Measurements from ENCODE around the gene NUDT14.

Gene NUDT14

GRCh38 chr14:105192866-105193731 is 12.0 kb upstream of the NUDT14 start:
- Histone ChIP-seq H2AFZ (ENCODE audit: low read depth, low read length) (no peak overlapping the region), H2BK5ac (ENCODE audit: low read depth, low read length, poor library complexity, severe bottlenecking) (no peak overlapping the region), H3K23ac (ENCODE audit: low read length in 2 of 2) (no peak overlapping the region), H3K27ac (ENCODE audit: low read length, poor library complexity, severe bottlenecking) (no peak overlapping the region), H3K9me3 (ENCODE audit: control insufficient read depth, low read length) (peaks cover 5% of the 10 kb centered on the region), H2AK5ac (ENCODE audit: low read length, severe bottlenecking) (no peak overlapping the region), H4K91ac (ENCODE audit: low read length) (no peak overlapping the region), H3K9ac (ENCODE audit: low read length) (no peak overlapping the region), H3K79me1 (replicated peaks; ENCODE audit: low read length, poor library complexity, severe bottlenecking) (no peaks in the 10 kb centered on the region), H3K18ac (ENCODE audit: low read depth in 1 of 2, low read length in 2 of 2) (no peak overlapping the region), H3K4me2 (ENCODE audit: low read length, poor library complexity, severe bottlenecking) (no peak overlapping the region), H2BK120ac (ENCODE audit: low read depth, low read length) (no peak overlapping the region), H2BK12ac (ENCODE audit: low read length in 2 of 2) (no peak overlapping the region), H2BK15ac (ENCODE audit: low read depth, poor library complexity, severe bottlenecking) (no peak overlapping the region), H3K4ac (ENCODE audit: low read depth in 1 of 2, low read length in 2 of 2) (no peak overlapping the region), H4K8ac (ENCODE audit: low read length) (no peak overlapping the region), H3K4me3 (ENCODE audit: insufficient read depth in 1 of 2, low read depth in 1 of 2, low read length in 2 of 2) (peak overlapping the region in 1 of 2 experiments; percentile 24), H3K27me3 (ENCODE audit: control insufficient read depth in 1 of 2, insufficient read depth in 1 of 2, low read length in 2 of 2) (peaks cover 45 to 77% of the 10 kb centered on the region in 2 experiments), H3K36me3 (ENCODE audit: control insufficient read depth in 1 of 2, insufficient read depth in 2 of 2, low read depth in 1 of 2, low read length in 2 of 2) (no peaks in the 10 kb centered on the region), H3K4me1 (ENCODE audit: control insufficient read depth, insufficient read depth, low read depth, low read length) (peaks cover 25% of the 10 kb centered on the region), H3K14ac (ENCODE audit: low read length in 2 of 2) (no peak overlapping the region)
- DNase-seq: no peak
- WGBS: 81% methylated on average over 28 of the region's 29 CpGs

GRCh38 chr14:105187935-105188524 is 6.9 kb upstream of the NUDT14 start:
- peaks cover 2% of the 10 kb centered on the region for H3K4me1 ChIP-seq (ENCODE audit: control insufficient read depth, insufficient read depth, low read depth, low read length)
- no peak overlapping the region for H3K4me2 ChIP-seq (ENCODE audit: low read length, poor library complexity, severe bottlenecking)
- no peak overlapping the region for H3K18ac ChIP-seq (ENCODE audit: low read depth in 1 of 2, low read length in 2 of 2)
- H3K4ac ChIP-seq (ENCODE audit: low read depth in 1 of 2, low read length in 2 of 2): no peak overlapping the region
- no peaks in the 10 kb centered on the region for H3K79me1 ChIP-seq (replicated peaks; ENCODE audit: low read length, poor library complexity, severe bottlenecking)
- no peak overlapping the region for H3K23ac ChIP-seq (ENCODE audit: low read length in 2 of 2)
- H2BK120ac ChIP-seq (ENCODE audit: low read depth, low read length): no peak overlapping the region
- peaks cover 18 to 48% of the 10 kb centered on the region in 2 experiments for H3K27me3 ChIP-seq (ENCODE audit: control insufficient read depth in 1 of 2, insufficient read depth in 1 of 2, low read length in 2 of 2)
- no peak overlapping the region for H3K27ac ChIP-seq (ENCODE audit: low read length, poor library complexity, severe bottlenecking)
- DNase-seq: no peak
- no peak overlapping the region for H2BK15ac ChIP-seq (ENCODE audit: low read depth, poor library complexity, severe bottlenecking)
- peaks cover 10% of the 10 kb centered on the region for H3K9me3 ChIP-seq (ENCODE audit: control insufficient read depth, low read length)
- no peak overlapping the region for H3K14ac ChIP-seq (ENCODE audit: low read length in 2 of 2)
- no peak overlapping the region for H2AK5ac ChIP-seq (ENCODE audit: low read length, severe bottlenecking)
- no peak overlapping the region for H3K9ac ChIP-seq (ENCODE audit: low read length)
- no peak overlapping the region for H2AFZ ChIP-seq (ENCODE audit: low read depth, low read length)
- H4K8ac ChIP-seq (ENCODE audit: low read length): no peak overlapping the region
- no peak overlapping the region for H4K91ac ChIP-seq (ENCODE audit: low read length)
- 73% methylated on average over 14 of the region's 14 CpGs for WGBS
- H3K36me3 ChIP-seq (ENCODE audit: control insufficient read depth in 1 of 2, insufficient read depth in 2 of 2, low read depth in 1 of 2, low read length in 2 of 2): no peaks in the 10 kb centered on the region
- no peak overlapping the region for H2BK12ac ChIP-seq (ENCODE audit: low read length in 2 of 2)
- H2BK5ac ChIP-seq (ENCODE audit: low read depth, low read length, poor library complexity, severe bottlenecking): no peak overlapping the region
- peak overlapping the region in 1 of 2 experiments; percentile 26 for H3K4me3 ChIP-seq (ENCODE audit: insufficient read depth in 1 of 2, low read depth in 1 of 2, low read length in 2 of 2)

- no peak overlapping the region for H2AFZ ChIP-seq (ENCODE audit: low read depth, low read length)
- no peak overlapping the region for H2AK5ac ChIP-seq (ENCODE audit: low read length, severe bottlenecking)
- no peak overlapping the region for H4K91ac ChIP-seq (ENCODE audit: low read length)
- no peak overlapping the region for H2BK5ac ChIP-seq (ENCODE audit: low read depth, low read length, poor library complexity, severe bottlenecking)
- H3K4me3 ChIP-seq (ENCODE audit: insufficient read depth in 1 of 2, low read depth in 1 of 2, low read length in 2 of 2): no peak overlapping the region
- no peak overlapping the region for H2BK12ac ChIP-seq (ENCODE audit: low read length in 2 of 2)
- H3K4ac ChIP-seq (ENCODE audit: low read depth in 1 of 2, low read length in 2 of 2): no peak overlapping the region
- no peak overlapping the region for H2BK15ac ChIP-seq (ENCODE audit: low read depth, poor library complexity, severe bottlenecking)
- no peak overlapping the region for H3K14ac ChIP-seq (ENCODE audit: low read length in 2 of 2)
- H3K27me3 ChIP-seq (ENCODE audit: control insufficient read depth in 1 of 2, insufficient read depth in 1 of 2, low read length in 2 of 2): peaks cover 20 to 57% of the 10 kb centered on the region in 2 experiments
- H3K23ac ChIP-seq (ENCODE audit: low read length in 2 of 2): no peak overlapping the region
- no peak overlapping the region for H3K4me2 ChIP-seq (ENCODE audit: low read length, poor library complexity, severe bottlenecking)
- no peak overlapping the region for H3K9ac ChIP-seq (ENCODE audit: low read length)
- peaks cover 10% of the 10 kb centered on the region for H3K9me3 ChIP-seq (ENCODE audit: control insufficient read depth, low read length)
- no peak overlapping the region for H4K8ac ChIP-seq (ENCODE audit: low read length)
- H3K4me1 ChIP-seq (ENCODE audit: control insufficient read depth, insufficient read depth, low read depth, low read length): peaks cover 1% of the 10 kb centered on the region
- 90% methylated on average over 4 of the region's 4 CpGs for WGBS
- no peak overlapping the region for H2BK120ac ChIP-seq (ENCODE audit: low read depth, low read length)
- no peak for DNase-seq
- no peak overlapping the region for H3K18ac ChIP-seq (ENCODE audit: low read depth in 1 of 2, low read length in 2 of 2)
- no peak overlapping the region for H3K27ac ChIP-seq (ENCODE audit: low read length, poor library complexity, severe bottlenecking)
- H3K36me3 ChIP-seq (ENCODE audit: control insufficient read depth in 1 of 2, insufficient read depth in 2 of 2, low read depth in 1 of 2, low read length in 2 of 2): no peaks in the 10 kb centered on the region
- no peaks in the 10 kb centered on the region for H3K79me1 ChIP-seq (replicated peaks; ENCODE audit: low read length, poor library complexity, severe bottlenecking)
Measured at GRCh38 chr14:105187116-105187515, 6.0 kb upstream of the NUDT14 start.

GRCh38 chr14:105185973-105186372 is 4.9 kb upstream of the NUDT14 start:
- H3K9ac ChIP-seq (ENCODE audit: low read length): no peak overlapping the region
- no peak overlapping the region for H2BK5ac ChIP-seq (ENCODE audit: low read depth, low read length, poor library complexity, severe bottlenecking)
- no peak overlapping the region for H3K14ac ChIP-seq (ENCODE audit: low read length in 2 of 2)
- no peak overlapping the region for H4K91ac ChIP-seq (ENCODE audit: low read length)
- no peak overlapping the region for H2AFZ ChIP-seq (ENCODE audit: low read depth, low read length)
- 72% methylated on average over 4 of the region's 4 CpGs for WGBS
- DNase-seq: no peak
- H2BK12ac ChIP-seq (ENCODE audit: low read length in 2 of 2): no peak overlapping the region
- no peak overlapping the region for H2AK5ac ChIP-seq (ENCODE audit: low read length, severe bottlenecking)
- H3K23ac ChIP-seq (ENCODE audit: low read length in 2 of 2): no peak overlapping the region
- no peaks in the 10 kb centered on the region for H3K36me3 ChIP-seq (ENCODE audit: control insufficient read depth in 1 of 2, insufficient read depth in 2 of 2, low read depth in 1 of 2, low read length in 2 of 2)
- H3K18ac ChIP-seq (ENCODE audit: low read depth in 1 of 2, low read length in 2 of 2): no peak overlapping the region
- no peaks in the 10 kb centered on the region for H3K79me1 ChIP-seq (replicated peaks; ENCODE audit: low read length, poor library complexity, severe bottlenecking)
- no peak overlapping the region for H3K4me3 ChIP-seq (ENCODE audit: insufficient read depth in 1 of 2, low read depth in 1 of 2, low read length in 2 of 2)
- no peak overlapping the region for H3K4ac ChIP-seq (ENCODE audit: low read depth in 1 of 2, low read length in 2 of 2)
- no peak overlapping the region for H2BK120ac ChIP-seq (ENCODE audit: low read depth, low read length)
- no peak overlapping the region for H3K4me2 ChIP-seq (ENCODE audit: low read length, poor library complexity, severe bottlenecking)
- peaks cover 26 to 57% of the 10 kb centered on the region in 2 experiments for H3K27me3 ChIP-seq (ENCODE audit: control insufficient read depth in 1 of 2, insufficient read depth in 1 of 2, low read length in 2 of 2)
- H2BK15ac ChIP-seq (ENCODE audit: low read depth, poor library complexity, severe bottlenecking): no peak overlapping the region
- H3K9me3 ChIP-seq (ENCODE audit: control insufficient read depth, low read length): peaks cover 10% of the 10 kb centered on the region
- peaks cover 7% of the 10 kb centered on the region for H3K4me1 ChIP-seq (ENCODE audit: control insufficient read depth, insufficient read depth, low read depth, low read length)
- no peak overlapping the region for H3K27ac ChIP-seq (ENCODE audit: low read length, poor library complexity, severe bottlenecking)
- no peak overlapping the region for H4K8ac ChIP-seq (ENCODE audit: low read length)
